Activated T-cell treated with anti-CD3 and anti-CD28 coated beads for 24 hours (primary cell): ENCODE data around the gene SLC2A4.

Experiments used
- DNase-seq: peaks from one replicate; pipeline ENCODE4 v3.0.0-alpha.2; 2020; ENCODE audit warnings: low read depth

Gene SLC2A4

GRCh38 chr17:7306911-7307685 is 25.6 kb downstream of the SLC2A4 start, which contains the start of gene EIF5A:
EIF5A (plus strand) TSS chr17:7307628; CDS start chr17:7309636, 2,008 bp downstream.
- peak; percentile 100 for DNase-seq

- no peak for DNase-seq
Measured at GRCh38 chr17:7307686-7308624, 26.4 kb downstream of the SLC2A4 start.

DNA sequence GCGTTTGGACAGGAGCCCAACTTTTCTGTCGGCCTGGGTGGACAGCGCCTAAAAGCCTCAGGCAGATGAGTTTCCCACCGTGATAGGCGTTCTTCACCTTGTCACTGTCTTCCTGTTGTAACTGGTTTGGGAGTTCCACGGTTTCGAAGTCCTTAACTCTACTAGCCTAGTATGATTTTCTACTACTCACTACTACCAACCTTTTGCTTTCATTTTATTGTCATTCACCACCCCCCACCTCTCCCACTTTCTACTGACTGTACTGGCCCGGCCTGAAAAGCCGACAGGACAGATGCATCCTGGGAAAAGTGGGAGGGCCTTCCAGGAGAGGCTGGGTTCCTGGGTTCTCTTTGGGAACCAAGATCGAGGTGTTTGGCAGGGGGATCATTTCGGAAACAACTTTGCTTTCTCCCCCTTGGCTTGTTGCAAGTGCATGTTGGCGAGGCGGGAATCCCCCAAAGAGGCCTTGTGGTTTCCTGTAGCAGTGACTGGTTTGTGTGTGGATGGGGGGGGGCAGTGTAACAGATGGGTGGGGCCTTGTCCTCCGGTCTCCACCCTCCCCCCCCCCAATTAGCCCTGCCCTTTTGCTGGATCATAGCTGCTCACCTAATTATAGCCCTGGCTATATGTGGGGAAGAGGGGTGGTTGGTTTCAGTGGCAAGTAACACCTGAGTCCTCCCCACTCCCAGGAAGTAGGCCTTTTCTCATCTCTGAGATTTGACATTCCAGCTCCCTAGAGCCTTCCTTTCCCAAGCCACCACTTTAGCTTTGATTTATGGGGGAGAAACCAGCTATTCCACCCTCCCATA is 27.3 kb downstream of the SLC2A4 start:
- DNase-seq = peak; percentile 81

GRCh38 chr17:7309628-7310027 is 28.1 kb downstream of the SLC2A4 start:
- DNase-seq = no peak

DNA sequence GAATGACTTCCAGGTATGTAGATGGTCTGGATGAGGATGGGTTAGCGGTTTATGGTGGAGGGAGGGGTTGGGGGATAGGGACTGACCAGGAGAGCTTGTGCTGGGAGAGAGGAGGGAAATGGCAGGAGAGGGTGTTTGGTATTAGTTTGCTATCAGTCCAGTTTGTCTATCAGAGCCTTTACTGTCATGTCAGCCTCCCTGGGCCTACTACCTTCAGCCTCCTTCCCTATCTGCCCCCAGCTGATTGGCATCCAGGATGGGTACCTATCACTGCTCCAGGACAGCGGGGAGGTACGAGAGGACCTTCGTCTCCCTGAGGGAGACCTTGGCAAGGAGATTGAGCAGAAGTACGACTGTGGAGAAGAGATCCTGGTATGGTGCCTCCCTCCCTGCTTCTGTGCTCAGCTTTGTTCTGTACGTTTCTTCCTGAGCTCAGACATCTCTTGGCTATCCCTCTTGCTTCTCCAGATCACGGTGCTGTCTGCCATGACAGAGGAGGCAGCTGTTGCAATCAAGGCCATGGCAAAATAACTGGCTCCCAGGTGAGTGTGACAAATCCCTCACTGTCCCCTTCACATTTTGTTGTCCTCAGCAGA is 29.7 kb downstream of the SLC2A4 start:
- no peak for DNase-seq

GRCh38 chr17:7312432-7313087 is 31.0 kb downstream of the SLC2A4 start:
- no peak for DNase-seq

- no peak for DNase-seq
Measured at GRCh38 chr17:7313088-7313889, 31.8 kb downstream of the SLC2A4 start.

DNA sequence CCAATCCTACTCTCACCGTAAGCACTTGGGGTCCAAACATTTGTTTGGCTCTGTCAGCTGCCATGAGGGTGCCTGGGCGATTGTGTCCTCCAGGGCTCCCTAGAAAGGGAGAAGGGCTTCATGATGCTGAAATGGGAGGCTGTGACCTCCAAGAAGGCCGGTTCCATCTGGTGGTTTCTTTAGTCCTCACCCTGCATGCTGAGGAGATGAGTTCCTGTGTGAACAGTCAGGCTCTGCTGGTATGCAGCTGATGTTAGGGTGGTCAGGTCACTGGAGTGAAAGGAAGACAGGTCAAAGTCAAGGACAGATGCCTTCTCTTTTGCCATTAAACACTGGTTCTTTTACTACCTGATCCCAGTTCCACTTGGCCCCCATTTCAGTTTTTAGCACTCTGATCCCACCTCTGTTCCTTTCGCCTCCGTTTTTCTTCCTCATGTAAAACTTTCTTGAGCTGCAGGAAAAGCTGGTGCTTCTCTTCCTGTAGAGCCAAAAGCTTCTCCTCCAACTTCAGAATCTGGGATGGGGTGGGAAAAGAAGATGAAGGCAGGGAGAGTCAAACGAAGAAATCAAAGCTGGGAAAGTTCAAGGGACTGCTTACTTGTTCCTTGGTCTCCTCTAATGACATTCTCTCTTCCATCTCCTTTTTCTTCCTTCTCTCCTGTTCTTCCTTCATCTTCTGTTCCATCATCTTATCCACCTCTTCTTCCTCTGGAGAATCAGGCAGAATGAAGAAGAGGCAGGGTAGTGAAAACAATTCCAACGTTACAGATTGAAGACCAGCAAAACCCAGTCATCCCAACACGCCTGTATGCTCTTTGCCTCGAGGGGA is 32.6 kb downstream of the SLC2A4 start:
- no peak for DNase-seq

DNA sequence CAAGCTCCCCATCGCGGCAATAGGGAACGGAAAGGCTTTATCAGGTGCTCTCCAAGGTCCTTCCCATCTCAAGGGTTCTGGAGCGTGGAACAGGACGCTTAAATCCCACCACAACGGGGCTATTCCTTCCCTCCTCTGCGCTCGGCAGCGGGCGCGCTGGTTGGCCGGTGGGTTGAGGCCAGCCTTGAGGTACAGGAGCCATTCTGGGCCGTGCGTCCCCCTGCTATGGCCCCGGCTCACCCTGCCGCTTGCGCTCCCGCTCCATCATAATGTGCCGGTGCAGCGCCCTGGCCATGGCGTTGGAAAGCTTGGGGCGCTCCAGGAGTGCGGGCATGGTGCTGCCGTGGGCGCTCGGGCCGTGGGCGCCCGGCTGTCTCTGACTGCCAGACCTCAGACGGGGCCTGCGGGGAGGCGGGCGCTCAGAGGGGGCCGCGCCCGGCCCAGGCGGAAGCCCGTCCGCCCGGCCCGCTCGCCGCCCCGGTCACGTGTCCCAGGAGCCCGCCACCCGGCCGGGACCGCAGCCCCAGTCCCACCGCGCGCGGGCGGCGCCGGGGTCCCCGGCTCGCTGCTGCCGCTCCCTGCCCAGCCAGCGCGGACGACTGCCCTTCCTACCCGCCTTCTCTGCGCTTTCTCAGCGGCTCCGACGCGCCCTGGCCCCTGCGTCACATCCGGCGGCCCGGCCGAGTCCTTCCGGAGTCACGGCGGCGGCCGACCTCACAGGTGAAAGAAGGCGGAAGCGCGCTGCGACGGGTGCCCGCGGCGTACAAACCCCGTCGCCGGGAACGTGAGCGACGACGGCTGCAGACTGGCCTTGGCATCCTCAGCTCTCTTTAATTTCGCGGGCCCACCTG is 33.4 kb downstream of the SLC2A4 start, which contains the start of gene GPS2:
Gene GPS2, minus strand, starts transcription at position 642 of the 851 bp plus-strand sequence. Its CDS starts 308 bp downstream, at position 334.
- DNase-seq = peak; percentile 90

DNA sequence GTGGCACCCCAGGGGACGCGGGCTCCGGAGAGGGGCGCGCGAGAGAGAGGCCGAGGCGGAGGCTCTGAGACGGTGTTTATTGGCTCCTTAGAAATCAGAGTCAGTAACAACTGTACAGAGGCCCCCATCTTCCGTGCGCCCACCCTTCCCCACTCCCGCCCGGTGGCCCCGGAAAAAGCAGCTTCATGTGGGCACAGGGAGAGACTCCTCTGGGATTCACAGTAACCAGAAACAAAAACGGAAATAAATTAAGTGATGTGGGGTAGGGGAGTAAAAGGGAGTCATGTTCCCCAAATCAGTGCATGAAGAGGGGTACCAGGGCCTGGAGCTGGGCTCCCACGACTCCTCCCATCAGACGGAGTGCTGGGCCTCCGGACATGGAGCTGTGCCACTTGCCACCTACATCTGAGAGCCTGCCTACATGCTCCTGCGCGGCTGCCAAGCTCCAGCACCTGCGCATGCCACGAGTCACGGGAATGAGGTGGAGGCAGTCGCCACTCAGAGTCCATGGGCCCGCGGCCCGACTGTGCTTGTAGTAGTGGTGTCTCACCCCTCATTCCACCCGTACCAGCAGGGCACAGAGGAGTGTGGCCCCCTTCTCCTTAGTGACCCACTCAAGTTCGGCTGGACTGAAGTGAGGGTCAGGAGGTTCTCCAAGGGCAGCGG is 34.2 kb downstream of the SLC2A4 start:
- DNase-seq = no peak

- no peak for DNase-seq
Measured at GRCh38 chr17:7317161-7317803, 35.8 kb downstream of the SLC2A4 start.

GRCh38 chr17:7318121-7318860 is 36.8 kb downstream of the SLC2A4 start:
- DNase-seq = no peak

- no peak for DNase-seq
Measured at GRCh38 chr17:7321466-7321865, 39.9 kb downstream of the SLC2A4 start.

GRCh38 chr17:7322520-7323194 is 41.1 kb downstream of the SLC2A4 start:
- no peak for DNase-seq

DNA sequence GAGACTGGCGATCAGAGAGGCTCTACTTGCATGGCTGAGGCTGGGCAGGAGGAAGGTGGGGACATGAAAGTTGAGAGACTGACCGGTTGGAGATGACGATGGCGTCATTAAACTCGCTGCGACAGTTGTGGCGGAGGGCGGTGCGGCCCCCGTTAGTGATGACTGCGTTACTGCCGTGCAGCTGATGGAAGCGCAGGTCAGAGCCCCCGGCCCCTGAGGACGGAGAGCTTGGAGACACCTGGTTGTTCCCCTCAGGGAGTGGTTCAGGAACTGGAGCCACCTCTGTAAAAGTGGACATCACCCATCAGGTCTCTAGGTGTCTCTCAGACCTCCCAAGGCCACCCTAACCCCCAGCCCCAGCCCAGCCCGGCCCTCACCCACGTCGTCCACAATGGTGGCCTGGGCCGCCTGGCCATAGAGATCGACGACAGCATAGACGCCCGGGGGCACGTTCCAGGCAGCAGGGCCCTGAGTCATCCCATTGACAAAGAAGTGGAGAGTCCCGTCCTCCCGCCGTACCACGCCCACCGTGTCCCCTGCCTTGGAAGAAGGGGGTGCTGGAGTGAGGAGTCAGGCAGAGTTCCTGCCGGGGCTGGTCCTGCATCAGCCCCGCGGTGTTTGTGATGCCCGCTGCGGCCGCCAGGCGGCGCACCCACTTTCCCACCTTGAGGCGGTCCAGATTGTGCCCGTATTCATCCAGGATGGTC is 42.4 kb downstream of the SLC2A4 start:
- peak; percentile 55 for DNase-seq
